Stimulated activated CD8-positive, alpha-beta memory T cell treated with anti-CD3 and anti-CD28 coated beads, Interleukin-12 subunit alpha, Interleukin-12 subunit beta, amount 100 ng/mL, for 24 hours (primary cell): ENCODE results near the gene SGPP1.
"Not testable (repeated sequence)": the region's sequence is repeated elsewhere in the genome, so short reads cannot be mapped to it uniquely, and the experiment has no call there.

Experiments
- DNase-seq: peaks from one replicate; pipeline ENCODE4 v3.0.0-alpha.2; 2020; ENCODE audit errors: extremely low read depth

Gene SGPP1

DNA sequence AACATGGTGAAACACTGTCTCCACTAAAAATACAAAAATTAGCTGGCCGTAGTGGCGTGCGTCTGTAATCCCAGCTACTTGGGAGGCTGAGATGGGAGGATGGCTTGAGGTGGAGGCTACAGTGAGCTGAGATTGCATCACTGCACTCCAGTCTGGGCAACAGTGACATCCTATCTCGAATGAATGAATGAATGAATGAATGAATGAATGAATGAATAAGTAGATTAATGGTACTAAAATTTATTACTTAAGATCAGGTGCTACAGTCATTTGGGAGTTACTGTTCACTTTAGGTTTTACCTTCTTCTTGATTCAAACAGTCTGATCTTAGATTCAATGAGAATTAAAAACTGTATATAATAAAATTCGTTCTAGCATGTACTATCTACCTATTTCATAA, 54.6 kb downstream of the SGPP1 start:
- DNase-seq: no peak

DNA sequence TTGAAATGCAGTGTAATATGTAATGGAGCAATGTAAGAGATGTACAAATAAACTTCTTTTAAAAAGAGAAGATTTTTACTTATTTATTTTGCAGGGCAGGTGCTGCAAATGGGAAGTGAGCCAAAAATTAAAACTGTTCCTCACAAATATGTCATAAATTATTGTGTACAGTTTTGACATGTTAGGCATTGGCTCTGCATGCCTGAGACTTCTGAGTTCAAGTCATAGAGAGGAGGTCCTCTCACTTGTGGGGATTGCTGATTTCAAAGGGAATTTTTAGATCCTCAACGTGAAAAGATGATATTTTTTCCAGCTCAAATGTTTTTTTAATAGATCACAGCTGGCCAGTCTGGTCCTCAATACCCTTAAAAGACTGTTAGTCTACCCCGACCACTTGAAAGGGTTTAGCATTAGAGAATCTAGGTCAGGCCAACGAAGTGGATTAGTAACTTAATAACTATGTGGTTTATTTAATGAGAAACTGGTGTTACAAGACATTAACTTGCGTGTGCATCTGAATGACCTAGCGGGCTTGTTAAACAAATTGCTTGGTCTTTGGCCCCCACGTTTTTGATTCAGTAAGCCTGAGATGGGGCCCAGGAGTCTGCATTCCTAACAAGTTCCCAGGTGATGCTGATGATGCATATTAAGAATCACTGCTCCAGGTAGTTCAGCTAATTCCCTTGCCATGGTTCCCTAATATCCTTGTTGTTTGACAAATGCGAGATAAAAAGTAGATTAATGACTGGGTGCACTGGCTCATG, 55.3 kb downstream of the SGPP1 start:
- no peak for DNase-seq

DNA sequence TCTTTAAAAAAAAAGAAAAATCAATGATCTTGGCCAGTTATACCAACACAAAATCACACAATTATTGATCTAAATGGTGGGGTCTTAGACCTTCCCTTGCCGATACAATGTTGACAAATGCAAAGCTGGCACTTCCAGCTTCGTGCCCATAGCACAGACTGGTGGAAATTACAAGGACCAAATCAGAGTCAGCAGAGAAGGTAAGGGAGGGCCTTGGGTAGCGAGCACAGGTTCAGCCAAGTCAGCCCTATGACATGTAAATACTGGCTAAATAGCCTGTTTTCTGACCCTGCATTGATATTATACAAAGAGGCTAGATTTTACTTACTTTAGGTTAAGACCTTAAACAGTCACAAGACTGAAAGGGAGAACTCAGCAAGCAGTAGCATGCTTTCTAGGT, 55.9 kb downstream of the SGPP1 start:
- no peak for DNase-seq

DNA sequence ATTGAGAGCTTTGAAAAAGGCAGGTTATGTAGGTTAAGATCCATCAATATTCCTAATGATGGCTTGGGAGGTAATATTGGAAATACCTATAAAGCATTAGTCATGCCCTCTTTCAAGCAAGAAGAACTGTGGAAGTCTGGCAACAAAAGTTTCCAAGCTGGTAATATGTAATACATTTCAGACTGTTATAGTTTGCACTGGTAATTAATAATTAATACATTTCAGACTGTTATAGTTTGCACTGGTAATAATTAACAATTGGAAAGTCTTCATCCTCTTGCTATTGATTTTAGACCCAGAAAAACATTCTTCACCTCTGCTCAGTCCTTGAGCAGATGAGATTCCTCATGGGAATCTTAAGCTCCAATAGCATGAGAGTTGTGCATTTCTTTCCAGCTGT, 57.2 kb downstream of the SGPP1 start:
- no peak for DNase-seq

DNA sequence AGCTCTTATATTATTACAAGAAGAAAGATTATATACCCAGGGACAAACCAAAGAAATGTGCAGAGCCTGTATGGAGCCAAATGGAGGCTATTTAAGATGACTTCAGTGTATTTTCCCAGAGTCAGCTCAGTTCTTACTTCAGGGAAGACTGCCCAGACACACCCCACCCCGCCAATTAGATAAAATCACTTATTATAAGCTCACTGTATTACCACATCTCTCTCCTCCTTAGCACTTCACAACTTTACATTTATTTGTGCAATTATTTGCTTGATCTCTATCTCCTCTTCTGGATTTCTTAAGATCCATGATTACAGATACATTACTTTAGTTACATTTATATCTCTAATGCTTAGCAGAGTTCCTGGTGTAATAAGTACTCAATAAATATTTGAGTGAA, 61.5 kb downstream of the SGPP1 start:
- DNase-seq: no peak

DNA sequence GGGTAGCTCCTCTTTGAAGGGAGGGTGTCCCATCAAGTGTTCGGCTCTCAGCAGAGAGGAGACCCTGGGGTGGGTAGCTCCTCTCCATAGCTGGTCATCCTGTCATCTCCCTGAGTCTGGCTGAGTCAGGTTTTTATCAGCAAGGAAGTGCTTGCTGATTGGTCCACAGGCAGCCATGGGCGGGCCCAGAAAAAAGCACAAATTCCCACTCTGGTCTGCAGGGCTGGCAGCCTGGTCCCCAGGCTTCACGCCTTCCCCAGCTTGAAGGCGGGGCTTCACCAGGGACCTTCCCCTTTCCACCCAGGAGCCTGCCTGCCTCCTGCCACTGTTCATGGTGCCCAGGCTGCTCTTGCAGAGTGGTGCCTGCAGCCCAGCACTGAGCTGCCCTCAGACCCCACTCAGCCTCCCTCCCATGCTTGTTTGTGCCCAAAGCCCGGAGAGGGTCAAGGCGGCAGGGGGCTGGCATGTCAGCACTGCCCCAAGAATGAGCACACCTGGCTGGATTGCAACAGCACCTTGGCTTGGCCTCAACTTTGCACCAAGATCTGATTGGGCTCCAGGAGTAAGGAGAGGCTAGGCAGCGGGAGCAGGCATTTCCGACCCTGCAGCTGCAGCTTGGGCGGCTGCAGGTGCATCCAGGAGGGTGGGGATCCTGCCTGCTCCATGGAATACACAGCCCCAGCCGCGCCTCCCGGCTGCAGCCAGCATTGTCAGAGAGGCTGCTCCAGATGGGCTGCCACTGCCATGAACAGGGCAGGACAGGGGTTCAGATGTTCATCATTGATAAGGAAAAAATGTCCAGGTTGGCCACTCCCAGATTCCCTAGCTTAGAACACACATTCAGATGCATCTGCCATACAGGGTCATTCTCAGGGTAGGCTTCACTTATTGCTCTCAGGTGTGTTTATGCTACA, 64.2 kb downstream of the SGPP1 start:
- DNase-seq: no peak

DNA sequence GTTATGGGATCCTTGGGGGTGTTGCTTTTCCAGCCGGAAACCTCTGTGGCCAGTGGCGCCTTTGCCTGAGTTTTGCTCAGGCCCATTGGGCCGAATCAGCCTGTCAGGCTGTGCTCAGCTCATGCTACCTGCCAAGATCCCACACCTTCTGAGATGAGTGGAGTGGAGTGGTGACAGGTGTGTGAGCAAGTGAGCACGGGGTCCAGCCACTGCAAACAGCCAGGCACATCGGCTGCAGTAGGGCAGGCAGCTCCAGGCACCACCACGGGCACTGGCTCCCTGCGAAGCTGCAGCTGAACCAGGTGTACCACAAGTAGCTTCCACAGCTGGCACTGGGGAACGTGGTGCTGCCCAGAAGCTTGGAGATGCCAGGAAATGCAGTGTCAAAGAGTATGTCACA, 65.1 kb downstream of the SGPP1 start:
- DNase-seq: no peak

DNA sequence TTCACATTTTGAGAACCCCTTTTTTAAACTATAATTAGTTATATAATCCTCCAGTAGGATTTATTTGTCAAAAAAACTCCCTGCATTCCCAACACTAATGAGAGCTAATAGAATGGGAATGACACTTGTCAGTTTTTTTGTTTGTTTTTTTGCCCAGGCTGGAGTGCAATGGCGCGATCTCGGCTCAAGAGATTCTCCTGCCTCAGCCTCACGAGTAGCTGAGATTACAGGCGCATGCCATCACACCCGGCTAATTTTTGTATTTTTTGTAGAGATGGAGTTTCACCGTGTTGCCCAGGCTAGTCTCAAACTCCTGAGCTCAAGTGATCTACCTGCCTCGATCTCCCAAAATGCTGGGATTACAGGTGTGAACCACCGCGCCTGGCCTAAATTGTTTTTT, 66.0 kb downstream of the SGPP1 start:
- not testable (repeated sequence) for DNase-seq

DNA sequence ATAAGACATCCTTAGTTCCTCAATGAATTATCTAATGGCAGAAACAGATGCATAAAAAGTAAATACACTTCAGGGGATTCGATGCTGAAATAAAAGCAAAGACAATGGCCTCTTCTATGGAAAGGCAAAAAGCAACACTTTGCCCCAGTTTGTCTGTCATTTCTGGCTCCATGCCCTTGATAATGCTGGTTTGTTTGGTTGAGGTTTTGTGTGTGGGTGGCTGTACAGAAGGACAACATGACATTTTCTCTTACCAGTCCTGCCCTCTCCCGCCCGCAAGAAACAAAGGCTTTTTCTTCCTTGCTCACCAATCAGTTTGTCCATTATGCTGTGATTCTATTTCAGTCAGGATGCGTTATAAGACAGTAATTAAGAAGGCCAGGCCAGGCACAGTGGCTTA, 68.1 kb downstream of the SGPP1 start:
- no peak for DNase-seq

DNA sequence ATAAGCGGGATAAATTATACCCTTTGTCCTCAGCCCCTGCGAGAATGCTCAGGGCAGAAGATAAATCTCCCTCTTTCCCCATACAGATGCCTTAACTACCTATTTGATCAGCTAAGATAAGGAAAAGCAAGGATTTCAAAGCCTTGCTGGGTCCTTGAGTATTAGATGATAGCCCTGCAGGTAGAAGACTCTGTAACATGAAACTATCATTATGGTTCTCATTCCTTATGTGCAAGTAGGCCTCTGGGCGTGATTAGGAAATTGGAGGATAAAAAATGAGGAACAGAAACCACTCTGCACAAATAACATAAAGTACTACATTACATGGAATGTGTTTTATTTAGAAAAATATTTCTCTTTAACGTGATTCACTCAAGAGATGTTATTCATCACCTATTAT, 71.7 kb downstream of the SGPP1 start:
- DNase-seq: no peak

DNA sequence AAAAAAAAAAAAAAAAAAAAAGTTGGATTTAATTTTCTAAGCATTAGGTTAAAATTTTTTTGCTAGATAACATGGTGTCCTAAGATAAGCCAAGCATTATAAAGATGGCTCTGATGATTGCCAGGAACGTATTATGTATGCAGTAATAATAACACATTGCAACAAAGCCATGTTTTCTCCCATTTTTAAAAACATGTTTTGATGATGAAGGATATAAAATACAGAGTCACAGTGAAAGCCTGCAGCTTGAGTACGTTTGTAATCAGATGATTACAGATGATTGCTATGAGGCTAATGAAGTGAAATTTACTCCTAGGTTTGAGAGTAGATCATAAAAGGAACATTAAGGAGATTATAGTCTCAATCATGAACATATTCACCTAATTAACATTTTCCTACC, 72.9 kb downstream of the SGPP1 start:
- no peak for DNase-seq

DNA sequence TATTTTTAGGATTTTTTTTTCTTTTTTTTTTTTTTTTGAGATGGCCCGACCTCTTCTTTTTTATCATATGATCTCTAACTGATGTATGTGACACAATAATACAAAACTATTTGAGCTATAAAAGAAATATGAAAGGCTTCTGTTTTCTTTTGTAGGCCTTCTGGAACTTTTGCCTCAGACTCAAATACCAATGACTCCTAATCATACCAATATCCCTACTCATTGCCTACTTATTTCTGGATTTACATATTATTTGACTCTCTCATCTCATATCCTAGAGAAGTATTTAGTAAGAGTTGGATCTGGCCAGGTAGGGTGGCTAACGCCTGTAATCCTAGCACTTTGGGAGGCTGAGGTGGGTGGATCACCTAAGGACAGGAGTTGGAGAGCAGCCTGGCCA, 73.5 kb downstream of the SGPP1 start:
- no peak for DNase-seq

DNA sequence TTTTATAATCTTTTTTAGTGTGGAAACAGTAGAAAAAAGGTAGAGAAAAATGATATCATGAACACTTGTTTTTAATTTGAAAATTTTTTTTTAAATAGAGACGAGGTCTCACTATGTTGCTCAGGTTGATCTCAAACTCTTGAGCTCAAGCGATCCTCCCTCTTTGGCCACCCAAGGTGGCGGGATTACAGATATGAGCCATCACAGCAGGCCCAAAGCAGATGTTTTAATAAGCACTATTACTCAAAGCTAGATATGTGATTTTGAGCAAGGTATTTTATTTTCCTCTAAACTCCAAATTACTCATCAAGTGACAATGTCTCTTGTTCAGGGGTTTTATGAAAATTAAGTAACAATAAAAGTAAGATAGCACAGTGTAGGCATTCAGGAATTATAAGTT, 75.5 kb downstream of the SGPP1 start:
- DNase-seq: no peak

DNA sequence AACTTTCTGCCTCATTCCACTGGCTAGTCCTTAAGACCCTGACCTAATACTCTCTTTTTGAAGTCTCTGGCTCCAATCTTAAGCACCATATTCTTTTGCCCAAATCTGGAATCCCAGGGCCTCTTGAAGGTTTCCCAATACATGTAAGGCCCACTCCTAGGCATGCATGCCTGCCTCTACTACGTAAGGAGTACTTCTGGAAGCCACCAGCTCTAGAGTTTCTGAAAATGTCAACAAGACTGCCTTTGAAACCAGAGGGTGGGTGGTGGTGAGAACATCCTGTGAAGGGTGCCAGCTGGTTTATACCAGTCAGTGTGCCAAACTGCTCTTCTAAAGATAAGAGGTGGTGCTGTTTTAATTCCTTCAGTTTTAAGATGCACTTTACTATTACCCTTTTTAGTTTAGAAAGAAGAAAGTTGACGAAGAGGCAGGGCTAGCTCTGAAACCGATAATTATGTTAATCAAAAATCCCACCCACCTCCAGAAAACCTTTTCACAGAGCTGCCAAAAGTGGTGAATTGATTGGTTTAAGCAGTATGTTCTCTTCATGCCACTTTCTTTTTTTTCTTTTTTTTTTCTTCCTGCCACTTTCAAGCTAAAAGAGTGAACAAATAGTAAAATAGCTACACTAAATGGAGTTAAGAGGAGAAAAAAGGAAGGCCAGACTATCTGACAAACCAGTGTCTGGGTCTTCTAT, 77.5 kb downstream of the SGPP1 start:
- no peak for DNase-seq

DNA sequence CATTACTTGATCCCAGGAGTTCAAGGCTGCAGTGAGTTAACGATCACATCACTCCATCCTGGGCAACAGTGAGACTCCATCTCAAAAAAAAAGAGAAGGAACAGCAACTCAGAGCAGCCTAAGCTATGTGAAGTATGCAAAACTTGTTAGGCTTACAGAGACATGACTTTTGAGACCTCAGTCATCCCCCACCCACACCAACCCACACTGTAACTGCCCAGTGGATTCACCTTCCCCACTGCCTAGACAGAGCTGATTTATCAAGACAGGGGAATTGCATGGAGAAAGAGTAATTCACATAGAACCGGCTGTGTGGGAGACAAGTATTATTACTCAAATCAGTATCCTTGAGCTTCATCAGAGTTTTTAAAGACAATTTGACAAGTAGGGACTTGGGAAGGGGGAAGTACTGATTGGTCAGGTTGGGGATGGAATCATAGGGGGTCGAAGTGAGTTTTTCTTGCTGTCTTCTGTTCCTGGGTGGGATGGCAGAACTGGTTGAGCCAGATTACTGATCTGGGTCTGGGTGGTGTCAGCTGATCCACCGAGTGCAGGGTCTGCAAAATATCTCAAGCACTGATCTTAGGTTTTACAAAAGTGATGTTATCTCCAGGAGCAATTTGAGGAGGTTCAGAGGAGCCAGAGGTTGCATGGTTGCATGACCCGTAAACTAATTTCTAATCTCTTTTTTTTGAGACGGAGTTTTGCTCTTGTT, 80.0 kb downstream of the SGPP1 start:
- DNase-seq: no peak

DNA sequence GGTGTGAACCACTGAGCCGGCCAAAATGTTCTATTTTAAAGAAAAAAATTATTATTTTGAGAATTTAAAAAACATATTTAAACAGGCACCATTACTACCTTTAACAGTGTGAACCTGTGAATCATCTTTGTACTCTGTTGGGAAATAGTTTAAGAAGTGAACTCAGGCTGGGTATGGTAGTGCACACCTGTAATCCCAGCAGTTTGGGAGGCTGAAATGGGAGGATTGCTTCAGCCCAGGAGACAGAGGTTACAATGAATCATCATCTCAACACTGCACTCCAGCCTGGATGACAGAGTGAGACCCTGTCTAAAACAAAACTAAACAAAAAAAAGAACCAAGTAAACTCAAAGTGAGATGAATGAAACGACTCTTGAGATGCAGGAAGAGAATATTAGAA, 83.1 kb downstream of the SGPP1 start:
- no peak for DNase-seq

DNA sequence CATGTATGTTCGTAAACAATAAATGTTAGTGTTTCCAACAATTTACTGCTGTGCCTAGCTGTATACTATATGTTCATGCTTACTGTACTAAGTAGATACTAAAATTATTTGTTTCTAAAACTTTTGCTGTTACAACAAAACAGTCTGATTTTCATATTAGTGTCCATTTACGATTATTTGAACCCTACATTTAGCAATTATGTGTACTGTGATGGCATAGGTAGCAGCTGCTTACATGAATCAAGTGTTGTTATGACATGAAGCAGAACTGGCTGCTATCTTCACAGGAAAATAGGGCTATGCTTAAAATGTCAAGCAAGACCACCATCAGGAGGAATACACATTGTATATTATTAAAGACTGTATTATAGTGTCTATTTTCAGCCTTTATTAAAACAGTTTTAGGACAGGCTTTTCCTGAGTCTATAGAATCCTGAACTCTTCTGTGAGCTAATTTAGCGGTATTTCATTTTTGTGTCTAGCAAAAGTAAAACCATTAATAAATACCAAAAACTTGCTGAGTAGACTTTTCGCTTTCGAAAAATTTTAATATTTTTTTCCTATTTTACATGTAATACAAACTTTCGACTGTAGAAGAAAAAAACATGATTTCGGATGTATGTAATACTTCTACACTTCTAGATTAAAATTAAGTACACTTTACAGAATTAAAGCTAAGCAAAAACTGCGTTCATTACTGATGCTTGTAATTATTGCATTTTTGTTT, 85.0 kb downstream of the SGPP1 start:
- no peak for DNase-seq

DNA sequence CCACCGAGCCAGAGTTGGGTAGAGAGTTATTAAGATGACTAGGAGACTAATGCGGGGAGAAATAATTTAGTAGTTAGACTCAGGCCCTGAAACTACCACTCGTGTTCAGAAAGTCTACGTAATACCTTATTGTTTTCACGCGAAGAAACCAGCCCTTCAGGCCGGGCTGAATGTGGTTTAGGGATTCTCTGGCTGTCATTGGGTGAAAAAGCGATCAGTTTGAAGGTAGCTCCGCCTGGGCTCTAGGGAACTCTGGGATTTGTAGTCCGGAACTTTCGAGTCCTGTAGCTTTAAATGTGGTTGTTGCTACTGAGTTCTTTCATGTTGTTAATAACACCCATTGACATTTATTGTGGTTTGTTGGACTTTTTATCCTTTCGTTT, 85.6 kb downstream of the SGPP1 start:
- peak; percentile 42 for DNase-seq

DNA sequence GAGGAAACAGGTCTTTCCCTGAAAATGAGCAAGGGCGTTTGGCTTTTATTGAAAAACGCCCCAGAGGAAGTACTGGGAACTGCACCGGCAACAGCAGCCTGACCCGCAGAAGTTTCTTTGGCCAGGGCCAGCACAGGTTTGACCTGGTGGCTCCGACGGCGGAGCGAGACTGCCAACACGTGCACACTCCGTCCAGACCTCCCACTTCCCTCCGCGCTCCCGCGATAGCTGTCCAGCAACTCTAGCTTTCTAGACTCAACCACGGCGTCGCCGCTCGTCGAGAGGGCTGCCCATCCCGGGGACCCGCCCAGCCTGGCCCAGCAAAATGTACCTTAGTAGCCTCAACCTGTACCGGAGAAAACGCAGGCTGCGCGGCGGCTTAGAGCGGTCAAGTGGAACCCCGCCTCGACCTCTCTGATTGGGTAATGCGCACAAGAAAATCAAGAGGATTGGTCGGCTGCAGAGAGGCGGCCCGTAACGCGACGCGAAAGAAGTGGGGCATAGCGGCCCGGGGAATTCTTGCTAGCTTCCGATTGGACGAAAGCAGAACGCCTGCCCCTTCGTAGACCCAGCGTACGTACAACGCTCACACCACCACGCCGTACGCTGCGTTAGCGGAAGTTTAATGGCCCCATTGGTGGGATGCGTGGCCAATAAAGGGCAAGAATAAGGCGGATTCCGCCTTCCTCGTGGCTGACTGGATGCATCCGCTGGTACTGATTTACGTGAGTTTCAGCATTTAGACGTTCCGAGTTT, 86.2 kb downstream of the SGPP1 start, which contains the start of gene WDR89:
WDR89 (minus strand) TSS at position 399 of the 756 bp plus-strand sequence. CDS start 41,929 bp downstream, outside the sequence.
- DNase-seq: peak; percentile 88

DNA sequence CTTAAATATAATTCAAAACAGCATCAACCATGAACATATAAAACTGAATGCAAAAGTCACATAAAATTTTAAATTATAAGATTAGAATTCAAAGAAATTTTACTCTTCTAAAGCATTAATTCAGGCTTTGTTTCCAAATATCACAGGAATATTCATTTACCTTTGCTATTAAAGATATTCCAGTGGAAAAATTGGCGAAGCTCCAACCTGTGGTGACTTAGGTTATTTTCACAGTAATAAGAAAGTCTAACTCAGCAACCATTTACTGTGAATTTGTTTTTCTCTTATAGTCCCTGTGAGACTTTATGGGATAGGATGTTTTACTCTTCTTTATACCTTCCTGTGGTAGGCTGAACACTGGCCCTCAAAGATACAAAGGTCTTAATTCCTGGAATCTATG, 89.4 kb downstream of the SGPP1 start:
- no peak for DNase-seq
